22Rv1 (cell line): ENCODE data around the gene BMP4.

Experiments
- CTCF ChIP-seq: fragments of 450-650 bp; IDR thresholded peaks from 2 replicates; pipeline ENCODE4 v1.5.1; 2017; ENCODE audit warnings: mild to moderate bottlenecking
- ZFX ChIP-seq: fragments of 450-650 bp; IDR thresholded peaks from 2 replicates; pipeline ENCODE4 v1.6.1; 2017; ENCODE audit warnings: antibody characterized with exemption, borderline replicate concordance

GRCh38 chr14:53942970-53943750, 13.5 kb downstream of the BMP4 start:
- TF ChIP-seq CTCF (no peak), ZFX (no peak)
